GM23338 (cell line): ENCODE data around the gene DAB1. TPM values are rescaled to one million over a fixed set of nuclear protein-coding genes. Genes with fewer than 3 reads are reported as not detected.

Experiments
- ATAC-seq: fragments of 200-7000 bp; cut with Tn5 transposase; 3 replicates; pipeline ENCODE4 v1.9.1; 2020
- DNase-seq: peaks from one replicate; pipeline ENCODE4 v3.0.0-alpha.2; 2015; ENCODE audit warnings: low spot score
- H2AFZ ChIP-seq: fragments of 200-600 bp; sonication (generic); 2 replicates; pipeline ENCODE4 v1.8.0; 2016; ENCODE audit warnings: antibody characterized with exemption, mild to moderate bottlenecking, moderate library complexity
- H3F3A ChIP-seq: fragments of 200-600 bp; sonication (generic); replicated peaks from 2 replicates; pipeline ENCODE4 v1.8.0; 2017; ENCODE audit warnings: antibody characterized with exemption, mixed run types, low read depth
- H3K27ac ChIP-seq: fragments of 200-600 bp; sonication (generic); 2 replicates; pipeline ENCODE4 v1.6.1; 2016; ENCODE audit warnings: low read depth
- H3K27me3 ChIP-seq: fragments of 200-600 bp; sonication (generic); 2 replicates; pipeline ENCODE4 v1.8.0; 2016; ENCODE audit warnings: mild to moderate bottlenecking, mixed run types, moderate library complexity; ENCODE audit not compliant: insufficient read depth
- H3K36me3 ChIP-seq: fragments of 200-600 bp; sonication (generic); 2 replicates; pipeline ENCODE4 v1.8.0; 2016; ENCODE audit warnings: mild to moderate bottlenecking; ENCODE audit not compliant: insufficient read depth
- H3K4me1 ChIP-seq: fragments of 200-600 bp; sonication (generic); 2 replicates; pipeline ENCODE4 v1.8.0; 2016; ENCODE audit warnings: mild to moderate bottlenecking, moderate library complexity; ENCODE audit not compliant: insufficient read depth
- H3K4me2 ChIP-seq: fragments of 200-600 bp; sonication (generic); 2 replicates; pipeline ENCODE4 v1.7.1; 2017; ENCODE audit warnings: mixed run types
- H3K4me3 ChIP-seq: fragments of 200-600 bp; sonication (generic); 2 replicates; pipeline ENCODE4 v1.6.1; 2016; ENCODE audit warnings: mixed run types
- H3K79me2 ChIP-seq: fragments of 200-600 bp; sonication (generic); replicated peaks from 2 replicates; pipeline ENCODE4 v1.8.0; 2017; ENCODE audit warnings: mild to moderate bottlenecking; ENCODE audit not compliant: insufficient read depth
- H3K9me2 ChIP-seq: fragments of 200-600 bp; sonication (generic); 2 replicates; pipeline ENCODE4 v1.8.0; 2017; ENCODE audit not compliant: insufficient read depth
- H4K20me1 ChIP-seq: fragments of 200-600 bp; sonication (generic); replicated peaks from 2 replicates; pipeline ENCODE4 v1.8.0; 2017; ENCODE audit warnings: mild to moderate bottlenecking; ENCODE audit not compliant: insufficient read depth
- H3K27ac Mint-ChIP-seq: 2 replicates; pipeline ENCODE4 v1.8.0; 2020; ENCODE audit warnings: inconsistent platforms, mild to moderate bottlenecking, moderate library complexity, mixed read lengths
- H3K27me3 Mint-ChIP-seq: 3 replicates; pipeline ENCODE4 v1.8.0; 2022; ENCODE audit warnings: low read depth, mild to moderate bottlenecking, moderate library complexity, mixed read lengths, inconsistent platforms; ENCODE audit not compliant: insufficient read depth, poor library complexity
- H3K36me3 Mint-ChIP-seq: 3 replicates; pipeline ENCODE4 v1.8.0; 2021; ENCODE audit warnings: low read depth, mild to moderate bottlenecking, inconsistent platforms, moderate library complexity, mixed read lengths
- H3K4me1 Mint-ChIP-seq: 3 replicates; pipeline ENCODE4 v1.8.0; 2020; ENCODE audit warnings: mild to moderate bottlenecking, inconsistent platforms, mixed read lengths
- H3K4me3 Mint-ChIP-seq: 3 replicates; pipeline ENCODE4 v1.8.0; 2021; ENCODE audit warnings: moderate library complexity, mild to moderate bottlenecking, inconsistent platforms, mixed read lengths
- H3K9me3 Mint-ChIP-seq: 3 replicates; pipeline ENCODE4 v1.8.0; 2020; ENCODE audit warnings: moderate library complexity, mild to moderate bottlenecking, inconsistent platforms, mixed read lengths
- EZH2 ChIP-seq: fragments of 200-600 bp; sonication (generic); IDR thresholded peaks from one replicate; pipeline ENCODE4 v1.8.0; 2017; ENCODE audit warnings: antibody characterized with exemption, mild to moderate bottlenecking, low read depth; ENCODE audit not compliant: unreplicated experiment
- POLR2AphosphoS5 ChIP-seq: IDR thresholded peaks from 2 replicates; pipeline ENCODE4 v1.6.1; 2016; ENCODE audit warnings: antibody characterized with exemption, low read depth
- ZNF114 ChIP-seq: fragments of 250-450 bp; sonication (Bioruptor Pico); IDR thresholded peaks from 2 replicates; pipeline ENCODE4 v1.5.0; 2020; ENCODE audit warnings: mild to moderate bottlenecking, moderate library complexity
- polyA plus RNA-seq: library from polyadenylated mRNA; unstranded; fragments of >200 nt; fragmentation: Nextera tagmentation; extraction: Ambion mirVana; gene quantifications from 2 replicates; pipeline ENCODE4 v1.2.1, GENCODE V29; 2016
- total RNA-seq: library from RNA; depleted of rRNA; stranded (reverse); fragments of >200 nt; shearing (Covaris generic); gene quantifications from 2 replicates; pipeline ENCODE4 v1.2.3, GENCODE V29; 2014
- TF ChIP-seq, protein P1 (sequence below): fragments of 250-450 bp; sonication (Bioruptor Pico); IDR thresholded peaks from 2 replicates; pipeline ENCODE4 v1.5.0; 2020; ENCODE audit warnings: mild to moderate bottlenecking, moderate library complexity
- TF ChIP-seq, protein P2 (sequence below): IDR thresholded peaks from 2 replicates; pipeline ENCODE4 v1.6.1; 2016; ENCODE audit warnings: antibody characterized with exemption
- TF ChIP-seq, protein P3 (sequence below), 2 experiments: fragments of 200-600 bp in 1 of 2; sonication (generic) in 1 of 2; conservative IDR thresholded peaks; 2 replicates each; pipeline versions ENCODE4 v1.5.1 to v1.6.1; 2016 to 2017; ENCODE audit warnings: antibody characterized with exemption in 2 of 2, low read depth in 2 of 2, mild to moderate bottlenecking in 2 of 2, moderate library complexity in 1 of 2

DAB1 gene
- total and polyA plus RNA-seq, 2 experiments from 2014 or later: 12.8 to 14.5 TPM

DNA sequence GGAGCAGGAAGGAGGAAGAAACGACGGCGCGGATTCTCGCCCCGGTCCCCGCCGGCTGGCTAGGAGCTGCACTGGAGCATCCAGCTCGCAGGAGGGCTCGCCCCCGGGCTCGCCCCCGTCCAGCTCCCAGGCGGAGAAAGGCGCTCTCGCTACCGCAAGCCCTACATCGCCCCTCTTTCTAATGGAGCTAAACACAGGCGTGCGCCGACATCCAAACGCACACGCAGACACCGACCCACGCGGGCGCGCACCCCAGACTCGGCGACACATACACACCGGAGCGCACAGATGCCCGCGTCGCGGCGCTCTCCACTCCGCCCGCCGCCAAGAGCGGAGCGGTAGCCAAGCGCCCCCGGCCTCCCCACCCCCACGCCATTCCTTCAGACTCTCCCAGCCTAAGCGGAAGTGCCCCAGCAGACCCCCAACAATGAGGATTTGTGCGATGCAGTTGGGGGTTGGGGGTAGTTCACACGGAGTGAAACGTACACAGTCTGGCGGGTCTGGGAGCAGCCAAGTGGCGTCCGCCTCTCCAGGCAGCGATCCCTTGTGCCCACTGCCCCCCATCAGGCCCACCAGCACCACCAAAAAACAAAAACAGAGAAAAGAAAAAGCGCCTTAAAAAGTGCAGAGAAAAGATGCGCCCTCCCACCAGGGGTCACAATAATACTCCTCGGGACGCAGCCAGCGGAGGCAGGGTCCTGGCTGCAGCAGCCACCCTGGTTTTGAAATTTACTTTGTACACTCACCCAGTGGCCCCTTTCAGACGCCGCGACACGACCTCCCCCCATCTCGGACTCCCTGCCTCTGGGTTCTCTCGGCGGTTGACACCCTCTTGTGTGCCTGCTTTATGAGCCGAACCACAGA is 1.4 kb downstream of the DAB1 start:
- H3K36me3 Mint-ChIP-seq: no peaks in the 10 kb centered on the region; the same call in 2 of the 3 replicates
- Histone ChIP-seq H3K27ac (peak overlapping the region; percentile 46; the same call in 1 of the 2 replicates), H3K4me3 (peak overlapping the region; percentile 82), H3F3A (peaks cover 6% of the 10 kb centered on the region), H4K20me1 (no peaks in the 10 kb centered on the region; the same call in 1 of the 2 replicates), H3K79me2 (peaks cover 36% of the 10 kb centered on the region), H3K4me1 (peaks cover 33% of the 10 kb centered on the region), H3K9me2 (0 out of 2 replicates have a peak, but pooled peaks cover 3% of the 10 kb centered on the region), H3K27me3 (peaks cover 32% of the 10 kb centered on the region), H3K4me2 (peak overlapping the region; percentile 76), H2AFZ (peak overlapping the region; percentile 10), H3K36me3 (no peaks in the 10 kb centered on the region)
- TF ChIP-seq ZNF114 (CRISPR knock-in tag): no peak
- TF ChIP-seq, protein P1, sequence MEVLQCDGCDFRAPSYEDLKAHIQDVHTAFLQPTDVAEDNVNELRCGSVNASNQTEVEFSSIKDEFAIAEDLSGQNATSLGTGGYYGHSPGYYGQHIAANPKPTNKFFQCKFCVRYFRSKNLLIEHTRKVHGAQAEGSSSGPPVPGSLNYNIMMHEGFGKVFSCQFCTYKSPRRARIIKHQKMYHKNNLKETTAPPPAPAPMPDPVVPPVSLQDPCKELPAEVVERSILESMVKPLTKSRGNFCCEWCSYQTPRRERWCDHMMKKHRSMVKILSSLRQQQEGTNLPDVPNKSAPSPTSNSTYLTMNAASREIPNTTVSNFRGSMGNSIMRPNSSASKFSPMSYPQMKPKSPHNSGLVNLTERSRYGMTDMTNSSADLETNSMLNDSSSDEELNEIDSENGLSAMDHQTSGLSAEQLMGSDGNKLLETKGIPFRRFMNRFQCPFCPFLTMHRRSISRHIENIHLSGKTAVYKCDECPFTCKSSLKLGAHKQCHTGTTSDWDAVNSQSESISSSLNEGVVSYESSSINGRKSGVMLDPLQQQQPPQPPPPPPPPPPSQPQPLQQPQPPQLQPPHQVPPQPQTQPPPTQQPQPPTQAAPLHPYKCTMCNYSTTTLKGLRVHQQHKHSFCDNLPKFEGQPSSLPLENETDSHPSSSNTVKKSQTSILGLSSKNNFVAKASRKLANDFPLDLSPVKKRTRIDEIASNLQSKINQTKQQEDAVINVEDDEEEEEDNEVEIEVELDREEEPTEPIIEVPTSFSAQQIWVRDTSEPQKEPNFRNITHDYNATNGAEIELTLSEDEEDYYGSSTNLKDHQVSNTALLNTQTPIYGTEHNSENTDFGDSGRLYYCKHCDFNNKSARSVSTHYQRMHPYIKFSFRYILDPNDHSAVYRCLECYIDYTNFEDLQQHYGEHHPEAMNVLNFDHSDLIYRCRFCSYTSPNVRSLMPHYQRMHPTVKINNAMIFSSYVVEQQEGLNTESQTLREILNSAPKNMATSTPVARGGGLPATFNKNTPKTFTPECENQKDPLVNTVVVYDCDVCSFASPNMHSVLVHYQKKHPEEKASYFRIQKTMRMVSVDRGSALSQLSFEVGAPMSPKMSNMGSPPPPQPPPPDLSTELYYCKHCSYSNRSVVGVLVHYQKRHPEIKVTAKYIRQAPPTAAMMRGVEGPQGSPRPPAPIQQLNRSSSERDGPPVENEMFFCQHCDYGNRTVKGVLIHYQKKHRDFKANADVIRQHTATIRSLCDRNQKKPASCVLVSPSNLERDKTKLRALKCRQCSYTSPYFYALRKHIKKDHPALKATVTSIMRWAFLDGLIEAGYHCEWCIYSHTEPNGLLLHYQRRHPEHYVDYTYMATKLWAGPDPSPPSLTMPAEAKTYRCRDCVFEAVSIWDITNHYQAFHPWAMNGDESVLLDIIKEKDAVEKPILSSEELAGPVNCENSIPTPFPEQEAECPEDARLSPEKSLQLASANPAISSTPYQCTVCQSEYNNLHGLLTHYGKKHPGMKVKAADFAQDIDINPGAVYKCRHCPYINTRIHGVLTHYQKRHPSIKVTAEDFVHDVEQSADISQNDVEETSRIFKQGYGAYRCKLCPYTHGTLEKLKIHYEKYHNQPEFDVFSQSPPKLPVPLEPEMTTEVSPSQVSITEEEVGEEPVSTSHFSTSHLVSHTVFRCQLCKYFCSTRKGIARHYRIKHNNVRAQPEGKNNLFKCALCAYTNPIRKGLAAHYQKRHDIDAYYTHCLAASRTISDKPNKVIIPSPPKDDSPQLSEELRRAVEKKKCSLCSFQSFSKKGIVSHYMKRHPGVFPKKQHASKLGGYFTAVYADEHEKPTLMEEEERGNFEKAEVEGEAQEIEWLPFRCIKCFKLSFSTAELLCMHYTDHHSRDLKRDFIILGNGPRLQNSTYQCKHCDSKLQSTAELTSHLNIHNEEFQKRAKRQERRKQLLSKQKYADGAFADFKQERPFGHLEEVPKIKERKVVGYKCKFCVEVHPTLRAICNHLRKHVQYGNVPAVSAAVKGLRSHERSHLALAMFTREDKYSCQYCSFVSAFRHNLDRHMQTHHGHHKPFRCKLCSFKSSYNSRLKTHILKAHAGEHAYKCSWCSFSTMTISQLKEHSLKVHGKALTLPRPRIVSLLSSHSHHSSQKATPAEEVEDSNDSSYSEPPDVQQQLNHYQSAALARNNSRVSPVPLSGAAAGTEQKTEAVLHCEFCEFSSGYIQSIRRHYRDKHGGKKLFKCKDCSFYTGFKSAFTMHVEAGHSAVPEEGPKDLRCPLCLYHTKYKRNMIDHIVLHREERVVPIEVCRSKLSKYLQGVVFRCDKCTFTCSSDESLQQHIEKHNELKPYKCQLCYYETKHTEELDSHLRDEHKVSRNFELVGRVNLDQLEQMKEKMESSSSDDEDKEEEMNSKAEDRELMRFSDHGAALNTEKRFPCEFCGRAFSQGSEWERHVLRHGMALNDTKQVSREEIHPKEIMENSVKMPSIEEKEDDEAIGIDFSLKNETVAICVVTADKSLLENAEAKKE (CRISPR knock-in tag): no peak
- TF ChIP-seq, protein P2, sequence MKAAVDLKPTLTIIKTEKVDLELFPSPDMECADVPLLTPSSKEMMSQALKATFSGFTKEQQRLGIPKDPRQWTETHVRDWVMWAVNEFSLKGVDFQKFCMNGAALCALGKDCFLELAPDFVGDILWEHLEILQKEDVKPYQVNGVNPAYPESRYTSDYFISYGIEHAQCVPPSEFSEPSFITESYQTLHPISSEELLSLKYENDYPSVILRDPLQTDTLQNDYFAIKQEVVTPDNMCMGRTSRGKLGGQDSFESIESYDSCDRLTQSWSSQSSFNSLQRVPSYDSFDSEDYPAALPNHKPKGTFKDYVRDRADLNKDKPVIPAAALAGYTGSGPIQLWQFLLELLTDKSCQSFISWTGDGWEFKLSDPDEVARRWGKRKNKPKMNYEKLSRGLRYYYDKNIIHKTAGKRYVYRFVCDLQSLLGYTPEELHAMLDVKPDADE: peak; percentile 57
- peak; percentile 26; the same call in 1 of the 2 replicates for TF ChIP-seq POLR2AphosphoS5
- TF ChIP-seq, protein P3, sequence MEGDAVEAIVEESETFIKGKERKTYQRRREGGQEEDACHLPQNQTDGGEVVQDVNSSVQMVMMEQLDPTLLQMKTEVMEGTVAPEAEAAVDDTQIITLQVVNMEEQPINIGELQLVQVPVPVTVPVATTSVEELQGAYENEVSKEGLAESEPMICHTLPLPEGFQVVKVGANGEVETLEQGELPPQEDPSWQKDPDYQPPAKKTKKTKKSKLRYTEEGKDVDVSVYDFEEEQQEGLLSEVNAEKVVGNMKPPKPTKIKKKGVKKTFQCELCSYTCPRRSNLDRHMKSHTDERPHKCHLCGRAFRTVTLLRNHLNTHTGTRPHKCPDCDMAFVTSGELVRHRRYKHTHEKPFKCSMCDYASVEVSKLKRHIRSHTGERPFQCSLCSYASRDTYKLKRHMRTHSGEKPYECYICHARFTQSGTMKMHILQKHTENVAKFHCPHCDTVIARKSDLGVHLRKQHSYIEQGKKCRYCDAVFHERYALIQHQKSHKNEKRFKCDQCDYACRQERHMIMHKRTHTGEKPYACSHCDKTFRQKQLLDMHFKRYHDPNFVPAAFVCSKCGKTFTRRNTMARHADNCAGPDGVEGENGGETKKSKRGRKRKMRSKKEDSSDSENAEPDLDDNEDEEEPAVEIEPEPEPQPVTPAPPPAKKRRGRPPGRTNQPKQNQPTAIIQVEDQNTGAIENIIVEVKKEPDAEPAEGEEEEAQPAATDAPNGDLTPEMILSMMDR (conservative IDR thresholded peaks at IDR 0.05; ENCODE audit: low read depth in 2 of 2): peak; percentile 34 to 36
- TF ChIP-seq EZH2: peak; percentile 49
- peaks cover 32% of the 10 kb centered on the region for H3K4me1 Mint-ChIP-seq
- peaks cover 8% of the 10 kb centered on the region for H3K27me3 Mint-ChIP-seq
- no peak overlapping the region for H3K27ac Mint-ChIP-seq
- DNase-seq: peak; percentile 81
- H3K4me3 Mint-ChIP-seq: peak overlapping the region; percentile 91
- H3K9me3 Mint-ChIP-seq: no peaks in the 10 kb centered on the region
- peak; percentile 56 for ATAC-seq
